ENCODE measurements around the gene FRG2C. TPM values are rescaled to one million over a fixed set of nuclear protein-coding genes. Genes with fewer than 3 reads are reported as not detected.
"Not testable (repeated sequence)": the region's sequence is repeated elsewhere in the genome, so short reads cannot be mapped to it uniquely, and the experiment has no call there.

The FRG2C gene
- total RNA-seq, 1 donor from 2014 or later, result not detected

DNA sequence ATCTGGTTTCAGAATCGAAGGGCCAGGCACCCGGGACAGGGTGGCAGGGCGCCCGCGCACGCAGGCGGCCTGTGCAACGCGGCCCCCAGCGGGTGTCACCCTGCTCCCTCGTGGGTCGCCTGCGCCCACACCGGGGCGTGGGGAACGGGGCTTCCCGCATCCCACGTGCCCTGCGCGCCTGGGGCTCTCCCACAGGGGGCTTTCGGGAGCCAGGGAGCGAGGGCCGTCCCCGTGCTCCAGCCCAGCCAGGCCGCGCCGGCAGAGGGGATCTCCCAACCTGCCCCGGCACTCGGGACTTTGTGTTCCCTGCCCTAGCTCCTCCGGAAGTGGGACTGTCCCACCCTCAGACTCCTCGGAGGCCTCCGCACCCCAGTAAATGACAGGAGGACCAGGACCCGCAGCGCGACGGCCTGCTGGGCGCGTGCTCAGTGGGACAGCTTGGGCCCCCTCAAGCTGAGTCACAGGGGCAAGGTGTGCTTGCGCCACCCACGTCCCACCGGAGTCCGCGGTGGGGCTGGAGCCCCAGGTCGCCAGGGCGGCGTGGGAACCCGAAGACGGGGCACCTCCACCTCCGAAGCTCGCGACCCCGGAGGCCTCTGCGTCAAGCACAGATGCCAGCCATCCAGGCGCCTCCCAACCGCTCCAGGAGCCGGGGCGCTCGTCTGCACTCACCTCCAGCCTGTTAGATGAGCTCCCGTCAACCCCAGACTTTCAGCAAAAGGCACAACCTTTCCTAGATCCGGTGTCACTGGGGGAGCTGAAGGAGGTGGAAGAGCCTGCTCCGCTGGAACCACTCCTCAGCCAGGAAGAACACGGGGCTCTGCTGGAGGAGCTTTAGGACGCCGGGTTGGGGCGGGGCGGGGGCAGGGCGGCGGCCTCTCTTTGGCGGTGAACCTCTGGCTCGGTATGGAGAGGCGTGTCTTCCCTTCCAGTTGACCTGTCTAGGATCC lies 5.5 kb downstream of the FRG2C start:
- H3K4me1 ChIP-seq; H3K27ac ChIP-seq; intact Hi-C loops (cut with DNase I); H3K9me3 ChIP-seq; H3K36me3 ChIP-seq: not testable (repeated sequence)
- H3K27me3 ChIP-seq (ENCODE audit: low read depth), result peaks cover 48% of the 10 kb centered on the region
- H3K4me3 ChIP-seq, result peak overlapping the region; percentile 39
- DNase-seq (peak; percentile 81), ATAC-seq (peak; percentile 78 to 84)

DNA sequence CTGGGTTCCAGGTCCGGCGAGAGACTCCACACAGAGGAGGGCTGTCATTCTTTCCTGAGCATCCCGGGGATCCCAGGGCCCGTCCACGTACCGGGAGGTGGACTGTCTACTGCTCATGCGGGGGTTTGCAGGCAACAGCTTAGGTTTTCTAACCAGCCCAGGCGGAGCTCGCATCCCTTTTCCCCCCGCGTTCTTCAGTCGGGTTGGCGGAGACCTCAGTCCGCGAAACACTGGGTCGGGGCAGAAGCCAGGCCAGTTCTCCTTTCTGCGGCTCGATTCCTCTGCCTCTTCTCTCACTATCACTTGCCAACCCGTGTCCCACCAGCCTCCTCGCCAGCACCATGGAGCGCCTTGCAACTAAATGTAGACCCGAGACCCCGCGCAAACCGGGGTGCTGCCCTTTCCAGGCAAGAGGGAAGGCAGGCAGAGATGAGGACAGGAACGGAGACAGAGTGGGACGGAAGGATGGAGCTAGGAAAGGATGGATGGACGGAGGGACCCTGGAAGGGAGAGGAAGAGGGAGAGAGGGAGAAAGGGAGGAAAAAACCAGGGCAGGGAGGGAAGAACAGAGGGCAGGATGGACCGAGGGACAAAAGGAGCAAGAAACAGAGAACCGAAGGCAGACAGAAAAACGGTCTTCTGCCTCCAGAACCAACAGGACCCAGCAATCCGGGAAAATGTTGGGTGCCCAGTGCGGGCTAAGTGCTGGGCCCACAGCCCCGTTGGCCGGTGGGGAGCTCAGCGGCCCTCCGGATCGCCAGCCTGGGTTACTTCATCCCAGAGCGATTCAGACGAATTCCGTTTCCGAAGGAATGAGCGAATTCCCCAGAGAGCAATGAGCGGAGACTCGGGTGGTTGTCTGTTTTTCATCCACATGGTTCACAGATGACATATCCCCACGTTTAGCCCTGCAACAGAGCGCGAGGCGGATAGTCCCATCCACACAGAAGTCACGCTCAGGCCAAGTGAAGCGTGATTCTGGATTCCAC lies 6.5 kb downstream of the FRG2C start:
- intact Hi-C loops (cut with DNase I); H3K4me3 ChIP-seq; H3K36me3 ChIP-seq; DNase-seq; H3K9me3 ChIP-seq; H3K4me1 ChIP-seq; ATAC-seq; H3K27ac ChIP-seq: not testable (repeated sequence)
- H3K27me3 ChIP-seq (ENCODE audit: low read depth), result peaks cover 42% of the 10 kb centered on the region

DNA sequence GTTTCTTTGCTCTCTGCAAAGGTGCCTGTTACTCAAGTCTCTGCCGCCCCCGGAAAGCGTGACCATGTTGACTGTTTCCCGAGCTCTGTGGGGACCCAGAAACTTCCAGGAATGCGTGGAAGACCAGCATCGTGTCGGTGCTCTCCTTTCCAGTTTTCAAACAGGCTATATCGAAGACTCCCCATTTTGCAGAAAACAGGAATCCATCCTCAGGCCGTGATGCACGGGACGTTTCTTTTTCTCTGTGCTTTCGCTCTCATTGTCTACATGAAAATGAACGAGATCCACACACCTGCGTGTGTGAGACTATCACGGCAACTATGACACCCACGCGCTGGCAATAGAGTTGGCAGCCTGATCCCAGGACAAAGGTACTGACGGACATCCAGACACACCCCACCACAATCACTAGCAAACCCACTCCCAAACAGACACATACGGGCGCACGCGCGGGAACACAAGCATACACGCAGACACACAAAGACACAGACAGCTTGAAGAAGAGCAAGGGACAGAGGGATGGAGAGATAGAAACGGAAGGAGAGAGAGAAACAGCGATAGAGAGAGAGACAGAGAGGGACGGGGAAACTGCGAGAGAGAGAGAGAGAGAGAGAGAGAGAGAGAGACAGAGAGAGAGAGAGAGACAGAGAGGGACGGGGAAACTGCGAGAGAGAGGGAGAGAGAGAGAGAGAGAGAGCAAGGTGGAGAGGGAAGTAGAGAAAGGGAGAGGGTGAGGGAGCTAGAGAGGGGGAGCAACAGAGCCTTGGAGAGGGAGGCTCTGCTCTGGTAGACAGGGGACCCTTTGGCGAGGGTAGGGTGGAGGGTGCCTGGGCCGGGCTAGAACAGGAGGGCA lies 7.4 kb downstream of the FRG2C start:
- H3K4me3 ChIP-seq; intact Hi-C loops (cut with DNase I); DNase-seq; H3K9me3 ChIP-seq; H3K4me1 ChIP-seq; ATAC-seq; H3K36me3 ChIP-seq; H3K27ac ChIP-seq: not testable (repeated sequence)
- peaks cover 35% of the 10 kb centered on the region for H3K27me3 ChIP-seq (ENCODE audit: low read depth)

DNA sequence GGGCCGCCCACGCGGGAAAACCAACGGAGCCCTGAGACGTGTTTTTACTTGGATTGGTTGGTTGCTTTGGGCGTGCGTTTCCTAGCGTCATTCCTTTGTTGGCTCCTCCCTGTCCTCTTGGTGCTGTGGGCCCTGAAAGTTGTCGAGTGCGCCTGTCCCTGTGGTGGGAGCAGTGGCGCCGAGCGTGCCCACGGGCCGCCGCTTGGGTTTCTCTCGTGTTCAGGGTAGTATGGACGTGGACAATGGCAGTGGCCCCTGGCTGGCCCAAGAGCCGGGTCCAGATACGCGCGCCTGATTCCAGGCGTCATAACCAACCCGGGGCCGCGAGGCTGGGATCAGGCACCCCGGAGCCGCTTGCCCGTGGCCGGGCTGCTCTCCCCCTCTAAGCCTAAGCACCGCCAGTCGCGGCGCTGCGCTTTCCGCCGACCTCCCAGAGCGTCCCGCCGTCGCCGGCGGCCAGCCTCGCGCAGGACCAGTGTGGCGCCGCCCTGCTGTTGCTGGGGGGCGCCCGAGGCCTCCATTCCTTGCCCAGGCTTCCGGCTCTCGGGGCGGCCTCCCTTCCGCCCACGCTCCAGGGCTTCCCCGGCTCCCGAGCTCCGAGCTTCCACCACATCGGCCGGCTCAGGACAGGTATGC lies 8.1 kb downstream of the FRG2C start:
- DNase-seq, H3K9me3 ChIP-seq: not testable (repeated sequence)
- peaks cover 34% of the 10 kb centered on the region for H3K27me3 ChIP-seq (ENCODE audit: low read depth)

DNA sequence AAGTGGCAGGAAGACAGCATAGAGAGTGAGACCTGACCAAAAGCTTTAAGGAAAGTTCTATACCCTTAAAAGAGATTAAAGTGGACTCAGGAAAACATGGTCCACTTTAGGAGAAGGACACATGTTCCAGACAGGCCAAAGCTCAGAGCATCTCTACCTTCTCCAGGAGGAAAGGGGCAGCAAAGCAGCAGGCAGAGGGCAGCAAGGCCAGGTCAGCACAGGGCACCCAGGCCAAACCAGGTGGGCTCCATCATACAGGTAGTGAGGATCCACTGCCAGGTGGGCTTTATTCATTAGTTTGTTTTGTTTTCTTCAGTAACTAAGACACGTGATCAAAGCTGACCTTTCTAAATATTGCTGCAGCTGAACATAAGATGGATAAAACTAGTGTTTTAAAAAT lies 19.8 kb downstream of the FRG2C start:
- ATAC-seq; intact Hi-C loops (cut with DNase I); H3K4me3 ChIP-seq; H3K27me3 ChIP-seq (ENCODE audit: low read depth); DNase-seq; H3K36me3 ChIP-seq; H3K27ac ChIP-seq; H3K4me1 ChIP-seq: not testable (repeated sequence)
- H3K9me3 ChIP-seq, result peaks cover 16% of the 10 kb centered on the region

More for the DNA sequence above, 8.1 kb downstream of the FRG2C start:
- intact Hi-C loops (cut with DNase I); H3K4me3 ChIP-seq; H3K36me3 ChIP-seq; H3K4me1 ChIP-seq; H3K27ac ChIP-seq; ATAC-seq: not testable (repeated sequence)

DNA sequence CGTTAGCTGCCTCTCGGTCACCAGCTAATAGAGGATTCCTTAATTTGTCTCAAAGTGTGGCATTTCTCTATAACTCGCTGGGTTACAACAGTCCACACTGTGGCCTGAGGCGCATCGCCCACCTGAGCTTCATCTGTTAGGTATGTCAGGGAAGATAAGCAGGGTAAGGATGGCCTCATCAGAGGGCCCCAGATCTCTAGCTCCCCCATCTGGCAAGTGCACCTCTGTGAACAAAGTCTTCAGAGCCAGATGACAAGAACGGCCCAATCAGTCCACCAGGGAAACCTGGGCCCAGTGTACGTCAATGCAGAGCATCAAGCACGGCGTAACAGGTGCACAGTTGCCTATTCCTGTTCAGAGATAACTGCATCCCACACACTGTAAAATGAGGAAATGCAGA lies 23.2 kb downstream of the FRG2C start:
- H3K4me1 ChIP-seq, result no peaks in the 10 kb centered on the region
- ATAC-seq (no peak), DNase-seq (no peak)
- H3K27ac ChIP-seq, result no peak overlapping the region
- peaks cover 13% of the 10 kb centered on the region for H3K9me3 ChIP-seq
- no peaks in the 10 kb centered on the region for H3K36me3 ChIP-seq
- TF ChIP-seq, protein P1, sequence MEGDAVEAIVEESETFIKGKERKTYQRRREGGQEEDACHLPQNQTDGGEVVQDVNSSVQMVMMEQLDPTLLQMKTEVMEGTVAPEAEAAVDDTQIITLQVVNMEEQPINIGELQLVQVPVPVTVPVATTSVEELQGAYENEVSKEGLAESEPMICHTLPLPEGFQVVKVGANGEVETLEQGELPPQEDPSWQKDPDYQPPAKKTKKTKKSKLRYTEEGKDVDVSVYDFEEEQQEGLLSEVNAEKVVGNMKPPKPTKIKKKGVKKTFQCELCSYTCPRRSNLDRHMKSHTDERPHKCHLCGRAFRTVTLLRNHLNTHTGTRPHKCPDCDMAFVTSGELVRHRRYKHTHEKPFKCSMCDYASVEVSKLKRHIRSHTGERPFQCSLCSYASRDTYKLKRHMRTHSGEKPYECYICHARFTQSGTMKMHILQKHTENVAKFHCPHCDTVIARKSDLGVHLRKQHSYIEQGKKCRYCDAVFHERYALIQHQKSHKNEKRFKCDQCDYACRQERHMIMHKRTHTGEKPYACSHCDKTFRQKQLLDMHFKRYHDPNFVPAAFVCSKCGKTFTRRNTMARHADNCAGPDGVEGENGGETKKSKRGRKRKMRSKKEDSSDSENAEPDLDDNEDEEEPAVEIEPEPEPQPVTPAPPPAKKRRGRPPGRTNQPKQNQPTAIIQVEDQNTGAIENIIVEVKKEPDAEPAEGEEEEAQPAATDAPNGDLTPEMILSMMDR (IDR thresholded peaks at IDR 0.05), result no peak
- no peak overlapping the region for H3K4me3 ChIP-seq
- H3K27me3 ChIP-seq (ENCODE audit: low read depth), result no peaks in the 10 kb centered on the region
- intact Hi-C loops (cut with DNase I), result no loop called here

DNA sequence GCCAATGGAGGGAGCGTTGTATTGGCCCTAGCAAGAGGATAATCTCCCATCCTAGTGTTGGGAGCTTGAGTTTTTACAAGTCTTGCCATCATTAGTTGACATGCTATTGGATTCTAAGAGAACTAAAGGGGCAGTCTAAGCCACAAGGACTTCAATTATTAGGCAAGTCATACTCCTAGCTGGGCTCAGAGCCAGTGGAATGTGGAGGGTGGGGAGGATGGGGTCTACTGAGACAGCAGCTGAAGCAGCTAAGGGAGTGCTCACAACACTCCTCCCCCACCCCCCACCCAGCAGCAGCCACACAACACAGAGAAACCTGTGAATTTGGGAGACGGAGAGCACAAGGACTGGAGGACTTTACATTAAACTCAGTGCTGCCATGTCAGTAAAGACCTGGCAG lies 27.9 kb downstream of the FRG2C start:
- TF ChIP-seq, protein P1 (IDR thresholded peaks at IDR 0.05), result no peak
- no peak for ATAC-seq
- Histone ChIP-seq H3K36me3 (no peaks in the 10 kb centered on the region), H3K27me3 (ENCODE audit: low read depth) (no peaks in the 10 kb centered on the region), H3K27ac (no peak overlapping the region), H3K9me3 (peaks cover 46% of the 10 kb centered on the region), H3K4me3 (no peak overlapping the region), H3K4me1 (no peaks in the 10 kb centered on the region)
- intact Hi-C loops (cut with DNase I), result no loop called here
- DNase-seq, result no peak

Small RNA genes within 50 kb of the gene (microRNA-seq; reads per million reads assigned to microRNA genes)
- gene MIR1324 (ENCODE audit: borderline number of aligned reads), result not detected

Other genes starting within 250 kb of the FRG2C start
- 12.3 TPM for gene ZNF717, start 121.2 kb downstream of the FRG2C start, total RNA-seq

Measured in lower lobe of right lung (tissue), 2 donors.